Fibroblast of lung (primary cell): ENCODE measurements around the gene GJA10. TPM values are rescaled to one million over a fixed set of nuclear protein-coding genes. Genes with fewer than 3 reads are reported as not detected.
"Not testable (repeated sequence)": the region's sequence is repeated elsewhere in the genome, so short reads cannot be mapped to it uniquely, and the experiment has no call there.

ENCODE experiments used
- DNase-seq, 2 donors: peaks; one replicate each; pipeline versions ENCODE4 v3.0.0 to v3.0.0-alpha.2; 2010; ENCODE audit warnings: low read depth in 2 of 2
- H2AFZ ChIP-seq: 2 replicates; pipeline ENCODE4 v1.5.1; 2012; ENCODE audit warnings: low read length, control low read depth, inconsistent platforms
- H3K27ac ChIP-seq: 2 replicates; pipeline ENCODE4 v1.5.1; 2011; ENCODE audit warnings: low read length, control low read depth; ENCODE audit not compliant: insufficient read depth
- H3K27me3 ChIP-seq: 2 replicates; pipeline ENCODE4 v1.5.1; 2011; ENCODE audit warnings: mild to moderate bottlenecking, low read length; ENCODE audit not compliant: control insufficient read depth, insufficient read depth
- H3K36me3 ChIP-seq: 2 replicates; pipeline ENCODE4 v1.5.1; 2011; ENCODE audit warnings: low read length; ENCODE audit not compliant: control insufficient read depth, insufficient read depth
- H3K4me1 ChIP-seq: 2 replicates; pipeline ENCODE4 v1.5.1; 2011; ENCODE audit warnings: low read length; ENCODE audit not compliant: control insufficient read depth, insufficient read depth; ENCODE audit errors: extremely low read depth
- H3K4me2 ChIP-seq: 2 replicates; pipeline ENCODE4 v1.5.1; 2011; ENCODE audit warnings: low read length, control low read depth; ENCODE audit not compliant: insufficient read depth; ENCODE audit errors: extremely low read depth
- H3K4me3 ChIP-seq, 4 experiments: fragments of 200-600 bp in 1 of 4; sonication (generic) in 1 of 4; replicated peaks in 1 of 4; 2 replicates each; pipeline ENCODE4 v1.5.1; 2011 to 2016; ENCODE audit warnings: low read length in 4 of 4, low read depth in 3 of 4, mild to moderate bottlenecking in 3 of 4, control low read depth in 2 of 4, inconsistent platforms in 1 of 4, mixed read lengths in 1 of 4; ENCODE audit not compliant: insufficient read depth in 1 of 4; ENCODE audit errors: control extremely low read depth in 1 of 4
- H3K79me2 ChIP-seq: 2 replicates; pipeline ENCODE4 v1.5.1; 2012; ENCODE audit warnings: mild to moderate bottlenecking, low read length, inconsistent platforms; ENCODE audit not compliant: control insufficient read depth, insufficient read depth
- H3K9ac ChIP-seq: 2 replicates; pipeline ENCODE4 v1.5.1; 2011; ENCODE audit warnings: mild to moderate bottlenecking, low read length, control low read depth; ENCODE audit not compliant: insufficient read depth
- H3K9me3 ChIP-seq: 2 replicates; pipeline ENCODE4 v1.5.1; 2012; ENCODE audit warnings: low read depth, low read length; ENCODE audit not compliant: control insufficient read depth, insufficient read depth
- H4K20me1 ChIP-seq: 2 replicates; pipeline ENCODE4 v1.5.1; 2011; ENCODE audit warnings: low read length; ENCODE audit not compliant: control insufficient read depth, insufficient read depth; ENCODE audit errors: extremely low read depth
- CTCF ChIP-seq, 2 donors: IDR thresholded peaks in 1 of 2; conservative IDR thresholded peaks in 1 of 2; 1 replicate in 1 of 2; 2 replicates in 1 of 2; pipeline ENCODE4 v1.5.1; 2011 to 2012; ENCODE audit warnings: low read length in 2 of 2, control low read depth in 1 of 2, inconsistent platforms in 1 of 2, low read depth in 1 of 2, mild to moderate bottlenecking in 1 of 2
- EZH2 ChIP-seq: IDR thresholded peaks from 2 replicates; pipeline ENCODE4 v1.5.1; 2012; ENCODE audit warnings: low read length, control low read depth, mild to moderate bottlenecking; ENCODE audit errors: missing control alignments
- polyA plus RNA-seq, 2 donors: library from polyadenylated mRNA; depleted of rRNA in 1 of 2; stranded (reverse) in 1 of 2; unstranded in 1 of 2; fragments of >200 nt; gene quantifications; 2 replicates each; pipeline ENCODE4 v1.2.1, GENCODE V29; 2011 to 2012; ENCODE audit warnings: missing spikeins in 1 of 2
- total RNA-seq: library from RNA; depleted of rRNA; stranded (reverse); fragments of >200 nt; gene quantifications from 2 replicates; pipeline ENCODE4 v1.2.1, GENCODE V29; 2014

Gene GJA10
- total and polyA plus RNA-seq, 2 donors (not counting 1 experiment from before 2014, with no cell fraction given) = not detected

- DNase-seq = peak; percentile 60 to 62
- Histone ChIP-seq H3K79me2 (no peaks in the 10 kb centered on the region), H4K20me1 (no peaks in the 10 kb centered on the region), H2AFZ (no peak overlapping the region), H3K4me3 (no peak overlapping the region), H3K27ac (no peak overlapping the region), H3K27me3 (no peaks in the 10 kb centered on the region), H3K4me2 (no peak overlapping the region), H3K9ac (no peak overlapping the region), H3K4me1 (no peaks in the 10 kb centered on the region), H3K36me3 (no peaks in the 10 kb centered on the region), H3K9me3 (no peaks in the 10 kb centered on the region)
- TF ChIP-seq EZH2 = no peak
- no peak for TF ChIP-seq CTCF (conservative IDR thresholded peaks at IDR 0.05 in 1 of 2, IDR thresholded peaks at IDR 0.05 in 1 of 2; ENCODE audit: low read depth in 1 of 2, low read length in 2 of 2)
Observed at GRCh38 chr6:89895276-89895874, 1.1 kb downstream of the GJA10 start.

GRCh38 chr6:89910001-89910901, 16.0 kb downstream of the GJA10 start:
- H3K9ac ChIP-seq, H4K20me1 ChIP-seq: not testable (repeated sequence)

GRCh38 chr6:89910902-89911240, 16.6 kb downstream of the GJA10 start:
- Histone ChIP-seq H3K4me1 (no peaks in the 10 kb centered on the region), H2AFZ (no peak overlapping the region), H3K4me3 (no peak overlapping the region), H3K9me3 (no peaks in the 10 kb centered on the region), H3K9ac (no peak overlapping the region), H3K27me3 (no peaks in the 10 kb centered on the region), H3K4me2 (no peak overlapping the region), H3K79me2 (no peaks in the 10 kb centered on the region), H3K36me3 (no peaks in the 10 kb centered on the region), H3K27ac (no peak overlapping the region), H4K20me1 (no peaks in the 10 kb centered on the region)
- DNase-seq = no peak
- TF ChIP-seq EZH2 (no peak), CTCF (conservative IDR thresholded peaks at IDR 0.05 in 1 of 2, IDR thresholded peaks at IDR 0.05 in 1 of 2; ENCODE audit: low read depth in 1 of 2, low read length in 2 of 2) (no peak)

More at GRCh38 chr6:89910001-89910901, 16.0 kb downstream of the GJA10 start:
- H3K27me3 ChIP-seq, H3K4me2 ChIP-seq, H3K4me1 ChIP-seq, H3K79me2 ChIP-seq, H3K9me3 ChIP-seq, H3K27ac ChIP-seq, H3K36me3 ChIP-seq, H3K4me3 ChIP-seq, H2AFZ ChIP-seq, DNase-seq: not testable (repeated sequence)
